ENCODE results near the gene APOBEC3F. TPM values are rescaled to one million over a fixed set of nuclear protein-coding genes. Genes with fewer than 3 reads are reported as not detected.
A peak's percentile ranks its signal among the peaks of the same experiment; 100 is the strongest.
"Not testable (repeated sequence)": the region's sequence is repeated elsewhere in the genome, so short reads cannot be mapped to it uniquely, and the experiment has no call there.

APOBEC3F gene
- total RNA-seq, 3 donors from 2014 or later (not counting 1 experiment from before 2014, with no cell fraction given): 30.1 to 54.4 (median 41.0) TPM

DNA sequence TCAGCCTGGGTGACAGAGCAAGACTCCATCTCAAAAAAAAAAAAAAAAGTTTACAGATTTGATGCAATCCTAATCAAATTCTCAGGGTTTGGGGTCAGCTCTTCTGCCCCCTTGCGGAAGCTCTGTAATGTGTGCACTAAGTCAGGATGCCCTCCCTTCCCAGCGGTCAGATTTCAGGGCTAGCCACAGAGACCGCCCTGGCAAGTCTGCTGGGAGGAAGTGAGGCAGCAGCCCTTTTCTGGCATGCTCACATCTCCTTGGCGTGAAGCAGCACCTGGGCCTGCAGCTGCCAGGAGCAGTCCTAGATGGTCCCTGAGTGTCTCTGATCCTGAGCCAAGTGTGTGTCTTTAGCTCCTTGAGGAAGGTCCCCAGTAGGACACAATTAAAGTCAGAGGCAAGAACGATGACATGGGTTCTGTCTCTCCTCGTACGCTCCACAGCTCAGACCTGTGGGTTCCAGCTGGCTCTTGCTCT lies 37.5 kb upstream of the APOBEC3F start:
- H3K27me3 ChIP-seq (ENCODE audit: control insufficient read depth, insufficient read depth, low read length): no peaks in the 10 kb centered on the region
- H3K36me3 ChIP-seq (ENCODE audit: control insufficient read depth, insufficient read depth, low read length): no peaks in the 10 kb centered on the region
- Mint-ChIP-seq H3K27me3 (ENCODE audit: low read depth in 2 of 2) (peaks cover 5% of the 10 kb centered on the region in 2 donors), H3K36me3 (no peaks in the 10 kb centered on the region), H3K4me1 (peaks cover 9 to 16% of the 10 kb centered on the region in 2 donors), H3K9me3 (no peaks in the 10 kb centered on the region), H3K27ac (peak overlapping the region in 1 of 2 donors; percentile 59), H3K4me3 (peak overlapping the region; percentile 32)
- WGBS (ENCODE audit: insufficient coverage): 15% methylated on average over 7 of the region's 7 CpGs
- intact Hi-C loops (cut with micrococcal nuclease): loop anchor here (2.0 kb wide), 1 partner anchor 134 kb away; no protein-coding TSS in a partner anchor
- ATAC-seq (peak; percentile 87 to 95 (median 95)), DNase-seq (peak; percentile 70 to 90)
- peaks cover 14% of the 10 kb centered on the region for H3K4me1 ChIP-seq (ENCODE audit: control insufficient read depth, insufficient read depth, low read length)
- H3K27ac ChIP-seq (ENCODE audit: low read length): peak overlapping the region; percentile 11
- TF ChIP-seq, protein P1, sequence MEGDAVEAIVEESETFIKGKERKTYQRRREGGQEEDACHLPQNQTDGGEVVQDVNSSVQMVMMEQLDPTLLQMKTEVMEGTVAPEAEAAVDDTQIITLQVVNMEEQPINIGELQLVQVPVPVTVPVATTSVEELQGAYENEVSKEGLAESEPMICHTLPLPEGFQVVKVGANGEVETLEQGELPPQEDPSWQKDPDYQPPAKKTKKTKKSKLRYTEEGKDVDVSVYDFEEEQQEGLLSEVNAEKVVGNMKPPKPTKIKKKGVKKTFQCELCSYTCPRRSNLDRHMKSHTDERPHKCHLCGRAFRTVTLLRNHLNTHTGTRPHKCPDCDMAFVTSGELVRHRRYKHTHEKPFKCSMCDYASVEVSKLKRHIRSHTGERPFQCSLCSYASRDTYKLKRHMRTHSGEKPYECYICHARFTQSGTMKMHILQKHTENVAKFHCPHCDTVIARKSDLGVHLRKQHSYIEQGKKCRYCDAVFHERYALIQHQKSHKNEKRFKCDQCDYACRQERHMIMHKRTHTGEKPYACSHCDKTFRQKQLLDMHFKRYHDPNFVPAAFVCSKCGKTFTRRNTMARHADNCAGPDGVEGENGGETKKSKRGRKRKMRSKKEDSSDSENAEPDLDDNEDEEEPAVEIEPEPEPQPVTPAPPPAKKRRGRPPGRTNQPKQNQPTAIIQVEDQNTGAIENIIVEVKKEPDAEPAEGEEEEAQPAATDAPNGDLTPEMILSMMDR (IDR thresholded peaks at IDR 0.05): peak; percentile 79
- no peaks in the 10 kb centered on the region for H3K9me3 ChIP-seq (ENCODE audit: control insufficient read depth, insufficient read depth, low read length)
- no peak overlapping the region for H3K4me3 ChIP-seq (ENCODE audit: low read length)

DNA sequence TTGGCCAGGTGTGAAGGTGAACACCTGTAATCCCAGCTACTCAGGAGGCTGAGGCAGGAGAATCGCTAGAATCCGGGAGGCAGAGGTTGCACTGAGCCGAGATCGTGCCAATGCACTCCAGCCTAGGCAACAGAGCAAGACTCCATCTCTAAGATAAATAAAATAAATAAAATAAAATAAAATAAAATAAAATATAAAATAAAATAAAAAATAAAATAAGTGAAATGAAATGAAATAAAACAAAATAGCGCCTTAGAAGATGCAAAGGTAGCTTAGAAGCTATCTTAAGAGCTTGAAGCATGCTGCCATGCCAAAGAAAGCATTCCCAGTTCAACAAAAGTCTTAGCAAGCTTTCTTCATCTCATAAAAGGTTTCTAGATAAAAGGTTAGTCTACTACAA lies 33.5 kb upstream of the APOBEC3F start:
- H3K4me3 ChIP-seq (ENCODE audit: low read length): no peak overlapping the region
- H3K27ac ChIP-seq (ENCODE audit: low read length): no peak overlapping the region
- no peaks in the 10 kb centered on the region for H3K36me3 Mint-ChIP-seq
- 89% methylated on average over 3 of the region's 5 CpGs for WGBS (ENCODE audit: insufficient coverage)
- H3K27me3 ChIP-seq (ENCODE audit: control insufficient read depth, insufficient read depth, low read length): no peaks in the 10 kb centered on the region
- no peak overlapping the region for H3K4me3 Mint-ChIP-seq
- H3K9me3 Mint-ChIP-seq: no peaks in the 10 kb centered on the region
- TF ChIP-seq, protein P1 (IDR thresholded peaks at IDR 0.05): no peak
- intact Hi-C loops (cut with micrococcal nuclease): loop anchor here (1.0 to 5.0 kb wide), 2 partner anchors 110 to 310 kb away; partner anchors contain the start of gene RPL3
- no peaks in the 10 kb centered on the region for H3K9me3 ChIP-seq (ENCODE audit: control insufficient read depth, insufficient read depth, low read length)
- no peaks in the 10 kb centered on the region for H3K27me3 Mint-ChIP-seq (ENCODE audit: low read depth in 2 of 2)
- H3K4me1 Mint-ChIP-seq: peaks cover 9 to 17% of the 10 kb centered on the region in 2 donors
- H3K27ac Mint-ChIP-seq: no peak overlapping the region
- no peaks in the 10 kb centered on the region for H3K36me3 ChIP-seq (ENCODE audit: control insufficient read depth, insufficient read depth, low read length)
- DNase-seq (no peak), ATAC-seq (no peak)
- peaks cover 14% of the 10 kb centered on the region for H3K4me1 ChIP-seq (ENCODE audit: control insufficient read depth, insufficient read depth, low read length)

DNA sequence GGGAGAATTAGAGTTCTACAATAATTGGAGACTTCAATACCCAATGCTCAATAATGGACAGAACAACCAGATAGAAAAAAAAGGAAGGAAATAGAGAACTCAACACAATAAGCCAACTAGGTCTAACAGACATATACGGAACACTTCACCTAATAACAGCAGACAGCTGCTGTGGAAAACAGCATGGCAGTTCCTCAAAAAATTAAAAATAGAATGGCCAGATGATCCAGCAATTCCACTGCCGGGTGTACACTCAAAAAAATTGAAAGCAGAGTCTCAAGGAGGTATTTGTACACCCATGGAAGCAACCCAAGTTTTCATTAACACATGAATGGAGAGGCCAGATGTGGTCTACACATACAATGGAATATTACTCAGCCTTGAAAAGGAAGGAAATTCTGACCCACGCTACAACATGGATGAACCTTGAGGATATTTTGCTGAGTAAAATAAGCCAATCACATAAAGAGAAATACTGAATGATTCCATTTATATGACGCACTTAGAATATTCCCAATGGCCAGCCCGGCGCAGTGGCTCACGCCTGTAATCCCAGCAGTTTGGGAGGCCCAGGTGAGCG lies 32.3 kb upstream of the APOBEC3F start:
- H3K36me3 ChIP-seq (ENCODE audit: control insufficient read depth, insufficient read depth, low read length); H3K27ac ChIP-seq (ENCODE audit: low read length); H3K4me3 Mint-ChIP-seq; DNase-seq; H3K27ac Mint-ChIP-seq; H3K27me3 Mint-ChIP-seq (ENCODE audit: low read depth in 2 of 2); H3K27me3 ChIP-seq (ENCODE audit: control insufficient read depth, insufficient read depth, low read length); H3K4me3 ChIP-seq (ENCODE audit: low read length); H3K9me3 Mint-ChIP-seq; H3K36me3 Mint-ChIP-seq; H3K9me3 ChIP-seq (ENCODE audit: control insufficient read depth, insufficient read depth, low read length); ATAC-seq: not testable (repeated sequence)
- WGBS (ENCODE audit: insufficient coverage): 90% methylated on average over 7 of the region's 8 CpGs
- intact Hi-C loops (cut with micrococcal nuclease): loop anchor here (5.0 kb wide), 1 partner anchor 309 kb away; the partner anchor contains the start of gene RPL3
- H3K4me1 ChIP-seq (ENCODE audit: control insufficient read depth, insufficient read depth, low read length): peaks cover 12% of the 10 kb centered on the region
- H3K4me1 Mint-ChIP-seq: peaks cover 11 to 15% of the 10 kb centered on the region in 2 donors

GRCh38 chr22:39010946-39011345 lies 29.7 kb upstream of the APOBEC3F start:
- H3K36me3 ChIP-seq (ENCODE audit: control insufficient read depth, insufficient read depth, low read length): no peaks in the 10 kb centered on the region
- no peaks in the 10 kb centered on the region for H3K27me3 Mint-ChIP-seq (ENCODE audit: low read depth in 2 of 2)
- TF ChIP-seq, protein P1 (IDR thresholded peaks at IDR 0.05): no peak
- intact Hi-C loops (cut with micrococcal nuclease): no loop called here
- H3K4me1 ChIP-seq (ENCODE audit: control insufficient read depth, insufficient read depth, low read length): peaks cover 27% of the 10 kb centered on the region
- no peaks in the 10 kb centered on the region for H3K9me3 ChIP-seq (ENCODE audit: control insufficient read depth, insufficient read depth, low read length)
- H3K36me3 Mint-ChIP-seq: no peaks in the 10 kb centered on the region
- no peak for ATAC-seq
- H3K9me3 Mint-ChIP-seq: no peaks in the 10 kb centered on the region
- H3K4me3 Mint-ChIP-seq: no peak overlapping the region
- H3K27me3 ChIP-seq (ENCODE audit: control insufficient read depth, insufficient read depth, low read length): no peaks in the 10 kb centered on the region
- H3K27ac ChIP-seq (ENCODE audit: low read length): no peak overlapping the region
- no peak for DNase-seq
- WGBS (ENCODE audit: insufficient coverage): 90% methylated on average over 13 of the region's 15 CpGs
- H3K4me3 ChIP-seq (ENCODE audit: low read length): no peak overlapping the region
- peaks cover 24 to 25% of the 10 kb centered on the region in 2 donors for H3K4me1 Mint-ChIP-seq
- H3K27ac Mint-ChIP-seq: peak overlapping the region in 1 of 2 donors; percentile 26
